ENCODE data around the gene IPO13. TPM values are rescaled to one million over a fixed set of nuclear protein-coding genes. Genes with fewer than 3 reads are reported as not detected.

IPO13 gene
- total RNA-seq, 2 experiments from 2014 or later: 6.3 to 7.4 TPM

GRCh38 chr1:43904660-43905551 is 41.8 kb upstream of the IPO13 start:
- POLR2A ChIA-PET: no interaction called here
- no peak for TF ChIP-seq CTCF (IDR thresholded peaks at IDR 0.05)
- H3K4me1 ChIP-seq (ENCODE audit: insufficient read depth, low read length): no peaks in the 10 kb centered on the region

GRCh38 chr1:43908226-43908625 is 38.5 kb upstream of the IPO13 start:
- Mint-ChIP-seq H3K4me3 (no peak overlapping the region), H3K27ac (no peak overlapping the region), H3K36me3 (ENCODE audit: low read depth) (peaks cover 24% of the 10 kb centered on the region), H3K27me3 (no peaks in the 10 kb centered on the region), H3K9me3 (no peaks in the 10 kb centered on the region), H3K4me1 (ENCODE audit: low read depth) (no peaks in the 10 kb centered on the region)
- H3K36me3 ChIP-seq (ENCODE audit: insufficient read depth, low read length): peaks cover 3% of the 10 kb centered on the region
- ChIA-PET POLR2A (no interaction called here), CTCF (interaction anchor here (0.7 kb wide), 1 partner anchor 368 kb away, joined by 3 read pairs; no protein-coding TSS in a partner anchor)
- H3K9me3 ChIP-seq (ENCODE audit: control insufficient read depth in 1 of 2, insufficient read depth in 1 of 2, low read length in 2 of 2): no peaks in the 10 kb centered on the region
- ATAC-seq (ENCODE audit: poor library complexity) (no peak), DNase-seq (no peak)
- no peak overlapping the region for H3K27ac ChIP-seq (ENCODE audit: low read depth in 1 of 2, low read length in 2 of 2)
- no peak overlapping the region for H3K4me3 ChIP-seq (ENCODE audit: low read length)
- intact Hi-C loops (cut with DNase I, micrococcal nuclease): no loop called here
- TF ChIP-seq CTCF (IDR thresholded peaks at IDR 0.05): no peak
- H3K4me1 ChIP-seq (ENCODE audit: insufficient read depth, low read length): no peaks in the 10 kb centered on the region
- no peaks in the 10 kb centered on the region for H3K27me3 ChIP-seq (ENCODE audit: control insufficient read depth in 1 of 2, insufficient read depth in 2 of 2, low read length in 2 of 2)

More at GRCh38 chr1:43904660-43905551, 41.8 kb upstream of the IPO13 start:
- CTCF ChIA-PET: no interaction called here
- no peak for DNase-seq
- H3K27me3 ChIP-seq (ENCODE audit: control insufficient read depth in 1 of 2, insufficient read depth in 2 of 2, low read length in 2 of 2): no peaks in the 10 kb centered on the region
- no peak for ATAC-seq (ENCODE audit: poor library complexity)
- no peaks in the 10 kb centered on the region for H3K9me3 ChIP-seq (ENCODE audit: control insufficient read depth in 1 of 2, insufficient read depth in 1 of 2, low read length in 2 of 2)
- peaks cover 5% of the 10 kb centered on the region for H3K36me3 ChIP-seq (ENCODE audit: insufficient read depth, low read length)
- H3K4me3 Mint-ChIP-seq: no peak overlapping the region
- H3K4me1 Mint-ChIP-seq (ENCODE audit: low read depth): no peaks in the 10 kb centered on the region
- no peaks in the 10 kb centered on the region for H3K27me3 Mint-ChIP-seq
- no peak overlapping the region for H3K4me3 ChIP-seq (ENCODE audit: low read length)
- peaks cover 26% of the 10 kb centered on the region for H3K36me3 Mint-ChIP-seq (ENCODE audit: low read depth)
- intact Hi-C loops (cut with DNase I, micrococcal nuclease): no loop called here
- no peaks in the 10 kb centered on the region for H3K9me3 Mint-ChIP-seq
- H3K27ac Mint-ChIP-seq: no peak overlapping the region
- H3K27ac ChIP-seq (ENCODE audit: low read depth in 1 of 2, low read length in 2 of 2): no peak overlapping the region

GRCh38 chr1:43908858-43909257 is 37.9 kb upstream of the IPO13 start:
- no peak for DNase-seq
- Histone ChIP-seq H3K9me3 (ENCODE audit: control insufficient read depth in 1 of 2, insufficient read depth in 1 of 2, low read length in 2 of 2) (no peaks in the 10 kb centered on the region), H3K27ac (ENCODE audit: low read depth in 1 of 2, low read length in 2 of 2) (no peak overlapping the region), H3K4me3 (ENCODE audit: low read length) (no peak overlapping the region), H3K27me3 (ENCODE audit: control insufficient read depth in 1 of 2, insufficient read depth in 2 of 2, low read length in 2 of 2) (no peaks in the 10 kb centered on the region), H3K4me1 (ENCODE audit: insufficient read depth, low read length) (no peaks in the 10 kb centered on the region), H3K36me3 (ENCODE audit: insufficient read depth, low read length) (peaks cover 3% of the 10 kb centered on the region)
- ATAC-seq (ENCODE audit: poor library complexity): no peak
- ChIA-PET CTCF (interaction anchor here (0.7 kb wide), 1 partner anchor 368 kb away, joined by 3 read pairs; no protein-coding TSS in a partner anchor), POLR2A (no interaction called here)
- Mint-ChIP-seq H3K4me3 (no peak overlapping the region), H3K4me1 (ENCODE audit: low read depth) (no peaks in the 10 kb centered on the region), H3K27me3 (no peaks in the 10 kb centered on the region), H3K36me3 (ENCODE audit: low read depth) (peaks cover 24% of the 10 kb centered on the region), H3K27ac (no peak overlapping the region), H3K9me3 (no peaks in the 10 kb centered on the region)
- TF ChIP-seq CTCF (IDR thresholded peaks at IDR 0.05): no peak
- intact Hi-C loops (cut with DNase I, micrococcal nuclease): no loop called here

All from CD4-positive, alpha-beta T cell (primary cell).